ENCODE data around the gene SYNE1. TPM values are rescaled to one million over a fixed set of nuclear protein-coding genes. Genes with fewer than 3 reads are reported as not detected.

The SYNE1 gene
- total RNA-seq, 1 experiment from 2014 or later: 6.5 TPM

GRCh38 chr6:152598901-152599537 lies 38.1 kb downstream of the SYNE1 start:
- H3K9me3 Mint-ChIP-seq: no peaks in the 10 kb centered on the region
- H3K36me3 Mint-ChIP-seq: no peaks in the 10 kb centered on the region
- no peak for TF ChIP-seq ZNF512 (CRISPR knock-in tag; IDR thresholded peaks at IDR 0.05; ENCODE audit: borderline replicate concordance)
- TF ChIP-seq IRF1 (CRISPR knock-in tag; IDR thresholded peaks at IDR 0.05): no peak
- TF ChIP-seq ZBTB21 (CRISPR knock-in tag; IDR thresholded peaks at IDR 0.05; ENCODE audit: borderline replicate concordance): no peak
- no peak for TF ChIP-seq MLX (CRISPR knock-in tag; IDR thresholded peaks at IDR 0.05)
- TF ChIP-seq ELF4 (CRISPR knock-in tag; IDR thresholded peaks at IDR 0.05; ENCODE audit: low read depth): no peak
- TF ChIP-seq ATF3 (CRISPR knock-in tag; conservative IDR thresholded peaks at IDR 0.05): no peak
- TF ChIP-seq MYBL2 (CRISPR knock-in tag; IDR thresholded peaks at IDR 0.05): no peak
- TF ChIP-seq ZNF232 (CRISPR knock-in tag; IDR thresholded peaks at IDR 0.05): no peak
- TF ChIP-seq STAT6 (CRISPR knock-in tag; conservative IDR thresholded peaks at IDR 0.05; ENCODE audit: low read depth): no peak
- TF ChIP-seq KAT7 (CRISPR knock-in tag; IDR thresholded peaks at IDR 0.05; ENCODE audit: borderline replicate concordance): no peak
- no peak for TF ChIP-seq PRRX2 (CRISPR knock-in tag; IDR thresholded peaks at IDR 0.05)
- ChIA-PET POLR2A (no interaction called here), CTCF (no interaction called here)
- no peak for ATAC-seq
- no peak overlapping the region for H3K4me3 Mint-ChIP-seq
- no peak overlapping the region for H3K27ac Mint-ChIP-seq
- DNase-seq (ENCODE audit: low spot score): no peak
- H3K27me3 Mint-ChIP-seq (ENCODE audit: low read depth): no peaks in the 10 kb centered on the region
- peaks cover 25% of the 10 kb centered on the region for H3K4me1 Mint-ChIP-seq

GRCh38 chr6:152598421-152598820 lies 38.7 kb downstream of the SYNE1 start:
- peaks cover 31% of the 10 kb centered on the region for H3K4me1 Mint-ChIP-seq
- DNase-seq (ENCODE audit: low spot score): no peak
- H3K36me3 Mint-ChIP-seq: no peaks in the 10 kb centered on the region
- no peaks in the 10 kb centered on the region for H3K27me3 Mint-ChIP-seq (ENCODE audit: low read depth)
- no peak for TF ChIP-seq NR3C1 (CRISPR knock-in tag; conservative IDR thresholded peaks at IDR 0.05; ENCODE audit: low read depth)
- no peak for TF ChIP-seq NR1H2 (CRISPR knock-in tag; IDR thresholded peaks at IDR 0.05)
- TF ChIP-seq TEAD1 (CRISPR knock-in tag; IDR thresholded peaks at IDR 0.05): no peak
- TF ChIP-seq ZNF219 (CRISPR knock-in tag; IDR thresholded peaks at IDR 0.05; ENCODE audit: borderline replicate concordance): no peak
- TF ChIP-seq JUN (CRISPR knock-in tag; IDR thresholded peaks at IDR 0.05): no peak
- no peak for TF ChIP-seq FOXP1 (CRISPR knock-in tag; IDR thresholded peaks at IDR 0.05; ENCODE audit: borderline replicate concordance)
- no peak for TF ChIP-seq TP53 (CRISPR knock-in tag; IDR thresholded peaks at IDR 0.05)
- TF ChIP-seq SMAD3 (CRISPR knock-in tag; IDR thresholded peaks at IDR 0.05; ENCODE audit: borderline replicate concordance): no peak
- no peak for TF ChIP-seq MAX (CRISPR knock-in tag; IDR thresholded peaks at IDR 0.05)
- no peak for TF ChIP-seq GRHL2 (CRISPR knock-in tag; IDR thresholded peaks at IDR 0.05; ENCODE audit: insufficient replicate concordance, severe bottlenecking)
- no peak for TF ChIP-seq GABPB1 (CRISPR knock-in tag; IDR thresholded peaks at IDR 0.05)
- no peak for TF ChIP-seq GTF2I (CRISPR knock-in tag; conservative IDR thresholded peaks at IDR 0.05)
- no peak for TF ChIP-seq HMGA2 (CRISPR knock-in tag; IDR thresholded peaks at IDR 0.05)
- no peak for TF ChIP-seq ZNF232 (CRISPR knock-in tag; IDR thresholded peaks at IDR 0.05)
- TF ChIP-seq RORB (CRISPR knock-in tag; IDR thresholded peaks at IDR 0.05): no peak
- no peak for TF ChIP-seq ZNF425 (CRISPR knock-in tag; conservative IDR thresholded peaks at IDR 0.05)
- POLR2A ChIA-PET: no interaction called here
- no peak overlapping the region for H3K27ac Mint-ChIP-seq
- CTCF ChIA-PET: no interaction called here
- no peaks in the 10 kb centered on the region for H3K9me3 Mint-ChIP-seq
- H3K4me3 Mint-ChIP-seq: no peak overlapping the region
- no peak for ATAC-seq

Measured in WTC11 (cell line).